ENCODE measurements around the gene CHST8. TPM values are rescaled to one million over a fixed set of nuclear protein-coding genes. Genes with fewer than 3 reads are reported as not detected.

The CHST8 gene
- total RNA-seq, 1 donor from 2014 or later, result 3.0 TPM

DNA sequence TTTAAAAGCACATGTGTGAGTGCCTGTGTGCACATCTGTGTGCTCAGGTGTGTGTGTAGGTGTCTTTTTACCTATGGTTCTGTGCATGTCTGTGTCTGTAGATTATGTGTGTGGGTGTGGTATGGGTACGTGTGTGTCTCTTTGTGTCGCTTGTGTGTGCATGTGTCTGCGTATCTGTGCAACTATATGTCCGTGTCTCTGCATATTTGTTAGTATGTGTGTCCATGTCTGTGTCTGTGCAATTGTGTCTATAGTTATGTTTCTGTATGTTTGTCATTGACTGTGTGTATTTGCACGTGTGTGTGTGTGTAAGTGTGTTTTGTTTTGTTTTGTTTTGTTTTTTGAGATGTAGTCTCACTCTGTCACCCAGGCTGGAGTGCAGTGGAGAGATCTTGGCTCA is 167.6 kb downstream of the CHST8 start:
- no peak overlapping the region for H3K27ac Mint-ChIP-seq
- H3K4me3 Mint-ChIP-seq (ENCODE audit: low read depth), result no peak overlapping the region
- no peaks in the 10 kb centered on the region for H3K36me3 Mint-ChIP-seq (ENCODE audit: insufficient read depth)
- H3K9me3 Mint-ChIP-seq (ENCODE audit: low read depth), result no peaks in the 10 kb centered on the region
- no peaks in the 10 kb centered on the region for H3K4me1 Mint-ChIP-seq (ENCODE audit: low read depth)
- H3K27me3 Mint-ChIP-seq, result peaks cover 29% of the 10 kb centered on the region
- TF ChIP-seq, protein P1, sequence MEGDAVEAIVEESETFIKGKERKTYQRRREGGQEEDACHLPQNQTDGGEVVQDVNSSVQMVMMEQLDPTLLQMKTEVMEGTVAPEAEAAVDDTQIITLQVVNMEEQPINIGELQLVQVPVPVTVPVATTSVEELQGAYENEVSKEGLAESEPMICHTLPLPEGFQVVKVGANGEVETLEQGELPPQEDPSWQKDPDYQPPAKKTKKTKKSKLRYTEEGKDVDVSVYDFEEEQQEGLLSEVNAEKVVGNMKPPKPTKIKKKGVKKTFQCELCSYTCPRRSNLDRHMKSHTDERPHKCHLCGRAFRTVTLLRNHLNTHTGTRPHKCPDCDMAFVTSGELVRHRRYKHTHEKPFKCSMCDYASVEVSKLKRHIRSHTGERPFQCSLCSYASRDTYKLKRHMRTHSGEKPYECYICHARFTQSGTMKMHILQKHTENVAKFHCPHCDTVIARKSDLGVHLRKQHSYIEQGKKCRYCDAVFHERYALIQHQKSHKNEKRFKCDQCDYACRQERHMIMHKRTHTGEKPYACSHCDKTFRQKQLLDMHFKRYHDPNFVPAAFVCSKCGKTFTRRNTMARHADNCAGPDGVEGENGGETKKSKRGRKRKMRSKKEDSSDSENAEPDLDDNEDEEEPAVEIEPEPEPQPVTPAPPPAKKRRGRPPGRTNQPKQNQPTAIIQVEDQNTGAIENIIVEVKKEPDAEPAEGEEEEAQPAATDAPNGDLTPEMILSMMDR (IDR thresholded peaks at IDR 0.05; ENCODE audit: unreplicated experiment), result no peak
- DNase-seq (ENCODE audit: low spot score, unreplicated experiment), result no peak

GRCh38 chr19:33794683-33795369 is 173.1 kb downstream of the CHST8 start:
- Mint-ChIP-seq H3K27me3 (peaks cover 11% of the 10 kb centered on the region), H3K9me3 (ENCODE audit: low read depth) (no peaks in the 10 kb centered on the region), H3K36me3 (ENCODE audit: insufficient read depth) (peaks cover under 1% of the 10 kb centered on the region), H3K4me3 (ENCODE audit: low read depth) (peak overlapping the region; percentile 80), H3K27ac (peak overlapping the region; percentile 93), H3K4me1 (ENCODE audit: low read depth) (peaks cover 6% of the 10 kb centered on the region)
- TF ChIP-seq, protein P1 (IDR thresholded peaks at IDR 0.05; ENCODE audit: unreplicated experiment), result no peak
- DNase-seq (ENCODE audit: low spot score, unreplicated experiment), result no peak

GRCh38 chr19:33795370-33796163 is 173.8 kb downstream of the CHST8 start:
- Mint-ChIP-seq H3K36me3 (ENCODE audit: insufficient read depth) (peaks cover 3% of the 10 kb centered on the region), H3K27me3 (peaks cover 11% of the 10 kb centered on the region), H3K4me1 (ENCODE audit: low read depth) (peaks cover 6% of the 10 kb centered on the region), H3K27ac (peak overlapping the region; percentile 93), H3K9me3 (ENCODE audit: low read depth) (no peaks in the 10 kb centered on the region), H3K4me3 (ENCODE audit: low read depth) (peak overlapping the region; percentile 88)
- TF ChIP-seq, protein P1 (IDR thresholded peaks at IDR 0.05; ENCODE audit: unreplicated experiment), result peak; percentile 94
- peak; percentile 88 for DNase-seq (ENCODE audit: low spot score, unreplicated experiment)

DNA sequence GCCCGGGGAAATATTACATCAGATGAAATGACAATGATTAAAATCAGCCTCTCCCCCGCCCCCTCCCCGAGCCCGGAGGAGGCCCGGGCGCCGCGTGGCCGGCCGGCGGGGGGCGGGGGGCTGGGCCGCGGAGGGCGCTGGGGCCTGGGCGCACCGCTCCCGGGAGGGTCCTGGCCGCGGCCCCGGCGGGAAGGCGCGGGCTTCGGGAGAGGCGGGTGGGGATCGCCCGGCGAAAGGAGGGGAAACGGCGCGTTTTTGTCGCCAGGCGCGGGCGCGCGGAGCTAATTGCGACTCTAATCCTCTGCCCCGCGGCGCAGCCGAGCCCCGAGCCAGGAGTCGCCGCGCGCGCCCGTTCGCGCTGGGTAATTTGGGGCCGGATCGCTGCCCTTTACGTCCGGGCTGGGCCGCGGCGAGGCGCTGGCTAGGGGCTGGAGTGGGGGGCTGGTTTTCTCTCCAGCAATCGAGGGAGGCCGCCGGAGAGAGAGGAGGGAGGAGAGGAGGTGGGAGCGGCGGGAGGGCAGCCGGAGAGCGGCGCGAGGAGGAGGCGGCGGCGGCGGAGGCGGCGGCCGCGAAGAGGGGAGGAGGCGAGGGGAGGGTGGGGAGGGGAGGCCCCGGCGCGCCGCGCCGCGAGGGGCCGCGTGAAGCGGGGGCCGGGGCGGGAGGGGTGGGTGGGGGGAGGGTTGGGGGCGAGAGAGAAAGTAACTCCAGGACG is 174.6 kb downstream of the CHST8 start, which contains the start of gene KCTD15:
TSS of gene KCTD15 (plus strand) at position 707 of the 712 bp plus-strand sequence. CDS start 3,585 bp downstream, outside the sequence.
- peak; percentile 43 for DNase-seq (ENCODE audit: low spot score, unreplicated experiment)
- Mint-ChIP-seq H3K4me1 (ENCODE audit: low read depth) (peaks cover 6% of the 10 kb centered on the region), H3K27ac (peak within 1 kb of the TSS; percentile 94), H3K4me3 (ENCODE audit: low read depth) (peak within 1 kb of the TSS; percentile 88), H3K36me3 (ENCODE audit: insufficient read depth) (peaks cover 5% of the 10 kb centered on the region), H3K9me3 (ENCODE audit: low read depth) (no peaks in the 10 kb centered on the region), H3K27me3 (peaks cover 10% of the 10 kb centered on the region)
- TF ChIP-seq, protein P1 (IDR thresholded peaks at IDR 0.05; ENCODE audit: unreplicated experiment), result no peak
